K562 (cell line): Measurements from ENCODE around the gene MRPL42. TPM values are rescaled to one million over a fixed set of nuclear protein-coding genes. Genes with fewer than 3 reads are reported as not detected.
A peak's percentile ranks its signal among the peaks of the same experiment; 100 is the strongest.

Source experiments
- CBFA2T3 ChIP-seq: fragments of 450-650 bp; IDR thresholded peaks from 2 replicates; pipeline ENCODE4 v1.6.1; 2017
- CBX1 ChIP-seq: sonication (generic); IDR thresholded peaks from 2 replicates; pipeline ENCODE4 v1.6.1; 2016; ENCODE audit warnings: antibody characterized with exemption, low read depth, mild to moderate bottlenecking
- HNRNPUL1 ChIP-seq: fragments of 200-400 bp; formaldehyde crosslinking; IDR thresholded peaks from 2 replicates; pipeline ENCODE4 v1.6.1; 2017; ENCODE audit warnings: low read length
- MAFG ChIP-seq: fragments of 450-650 bp; conservative IDR thresholded peaks from 2 replicates; pipeline ENCODE4 v1.6.1; 2016; ENCODE audit warnings: missing genetic modification characterization, missing compliant biosample characterization
- NR2C2 ChIP-seq, 2 experiments: fragments of 200-800 bp in 1 of 2; sonication (Bioruptor generic) in 1 of 2; sonication (generic) in 1 of 2; formaldehyde crosslinking in 1 of 2; IDR thresholded peaks; 2 replicates each; pipeline versions ENCODE4 v1.6.1 to v1.8.0; 2016 to 2022; ENCODE audit warnings: mild to moderate bottlenecking in 1 of 2, missing compliant biosample characterization in 1 of 2, missing genetic modification characterization in 1 of 2, missing genetic modification reagents in 1 of 2
- PML ChIP-seq: IDR thresholded peaks from 2 replicates; pipeline ENCODE4 v1.6.1; 2012; ENCODE audit warnings: low read length, inconsistent platforms
- TEAD1 ChIP-seq, 2 experiments: fragments of 450-650 bp in 1 of 2; sonication (generic) in 1 of 2; formaldehyde crosslinking; IDR thresholded peaks; 2 replicates each; pipeline versions ENCODE4 v1.4.0 to v1.8.0; 2020 to 2022; ENCODE audit warnings: mild to moderate bottlenecking in 2 of 2, missing genetic modification reagents in 1 of 2
- TEAD4 ChIP-seq, 2 experiments: sonication (generic) in 1 of 2; formaldehyde crosslinking in 1 of 2; IDR thresholded peaks; 2 replicates each; pipeline versions ENCODE4 v1.6.1 to v1.8.0; 2012 to 2022; ENCODE audit warnings: borderline replicate concordance in 1 of 2, inconsistent platforms in 1 of 2, low read length in 1 of 2, mild to moderate bottlenecking in 1 of 2, missing genetic modification reagents in 1 of 2
- ZNF589 ChIP-seq: fragments of 200-800 bp; sonication (Bioruptor generic); IDR thresholded peaks from 2 replicates; pipeline ENCODE4 v1.6.1; 2016; ENCODE audit warnings: low read depth, missing genetic modification characterization, missing compliant biosample characterization
- ZZZ3 ChIP-seq: fragments of 450-650 bp; IDR thresholded peaks from 2 replicates; pipeline ENCODE4 v1.6.1; 2016; ENCODE audit warnings: antibody characterized with exemption, mild to moderate bottlenecking, moderate library complexity
- polyA plus RNA-seq, 8 experiments: library from polyadenylated mRNA; depleted of rRNA in 4 of 8; stranded (reverse) in 5 of 8; unstranded in 3 of 8; fragments of >200 nt; fragmentation: Nextera tagmentation in 2 of 8; fragmentation: Illumina TruSeq in 1 of 8; extraction: Ambion mirVana in 2 of 8; extraction: Trizol in 1 of 8; gene quantifications; 2 replicates each; pipeline versions ENCODE4 v1.2.1 to v1.2.3, GENCODE V29; 2011 to 2014; ENCODE audit warnings: inconsistent platforms in 1 of 8, missing spikeins in 1 of 8
- total RNA-seq, 7 experiments: library from RNA; depleted of rRNA in 6 of 7; stranded (reverse); fragments of >200 nt in 6 of 7; fragmentation: Illumina TruSeq in 2 of 7; extraction: Trizol in 2 of 7; gene quantifications; 2 replicates each; pipeline versions ENCODE4 v1.2.1 to v1.2.3, GENCODE V29; 2011 to 2021; ENCODE audit warnings: low replicate concordance in 1 of 7
- TF ChIP-seq, protein P1 (sequence below): fragments of 200-800 bp; sonication (Bioruptor generic); IDR thresholded peaks from 2 replicates; pipeline ENCODE4 v1.6.1; 2016; ENCODE audit warnings: missing genetic modification characterization, missing compliant biosample characterization
- TF ChIP-seq, protein P2 (sequence below): fragments of 250-450 bp; sonication (Bioruptor Pico); IDR thresholded peaks from 2 replicates; pipeline ENCODE4 v1.8.0; 2022; ENCODE audit warnings: moderate library complexity, mild to moderate bottlenecking, inconsistent platforms
- TF ChIP-seq, protein P3 (sequence below): fragments of 450-650 bp; formaldehyde crosslinking; conservative IDR thresholded peaks from 2 replicates; pipeline ENCODE4 v1.4.0; 2022; ENCODE audit warnings: mild to moderate bottlenecking, missing genetic modification characterization
- TF ChIP-seq, protein P4 (sequence below): conservative IDR thresholded peaks from 2 replicates; pipeline ENCODE4 v1.6.1; 2011; ENCODE audit warnings: low read depth, mild to moderate bottlenecking, low read length; ENCODE audit not compliant: control insufficient read depth
- TF ChIP-seq, protein P5 (sequence below): fragments of 250-450 bp; sonication (Bioruptor Pico); IDR thresholded peaks from 2 replicates; pipeline ENCODE4 v1.8.0; 2021; ENCODE audit warnings: borderline replicate concordance, mild to moderate bottlenecking, moderate library complexity; ENCODE audit not compliant: poor library complexity, severe bottlenecking

Gene MRPL42
- total and polyA plus RNA-seq, 9 of the 15 experiments (the other 6 are each of a cell fraction or from before 2014, with no cell fraction given), result 104 to 806 (median 218) TPM

DNA sequence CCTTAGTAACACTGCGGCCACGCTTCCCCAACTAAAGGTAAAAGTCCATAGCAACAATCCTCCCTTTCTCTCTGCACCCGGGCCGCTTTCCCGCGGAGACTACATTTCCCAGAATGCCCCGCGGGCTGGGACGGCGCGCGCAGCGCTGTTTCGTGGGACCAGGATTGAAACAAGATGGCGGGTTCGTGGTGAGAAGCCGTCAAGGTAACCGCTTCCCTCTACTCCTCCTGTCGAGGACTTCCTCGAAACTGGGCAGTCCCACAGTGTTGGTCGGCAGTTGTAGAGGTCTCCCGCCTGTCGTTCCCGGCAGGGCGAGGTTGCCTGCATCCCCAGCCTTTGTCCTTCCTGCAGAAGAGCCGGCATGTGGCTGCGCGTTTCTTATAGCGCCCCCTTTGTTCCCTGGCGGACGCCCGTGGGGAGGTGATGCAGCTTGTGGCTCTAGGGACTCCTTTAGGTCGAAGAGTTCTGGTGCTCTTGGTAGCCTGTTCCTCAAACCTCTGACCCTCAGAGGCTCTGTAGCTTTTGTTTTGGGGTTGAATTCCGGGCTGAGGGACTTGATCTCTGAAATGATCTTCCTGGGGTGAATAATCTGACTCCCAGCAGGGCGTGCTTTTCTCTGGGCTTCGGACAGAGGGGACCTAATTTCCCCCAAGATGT is at the start of gene MRPL42 (continued):
- TF ChIP-seq, protein P1, sequence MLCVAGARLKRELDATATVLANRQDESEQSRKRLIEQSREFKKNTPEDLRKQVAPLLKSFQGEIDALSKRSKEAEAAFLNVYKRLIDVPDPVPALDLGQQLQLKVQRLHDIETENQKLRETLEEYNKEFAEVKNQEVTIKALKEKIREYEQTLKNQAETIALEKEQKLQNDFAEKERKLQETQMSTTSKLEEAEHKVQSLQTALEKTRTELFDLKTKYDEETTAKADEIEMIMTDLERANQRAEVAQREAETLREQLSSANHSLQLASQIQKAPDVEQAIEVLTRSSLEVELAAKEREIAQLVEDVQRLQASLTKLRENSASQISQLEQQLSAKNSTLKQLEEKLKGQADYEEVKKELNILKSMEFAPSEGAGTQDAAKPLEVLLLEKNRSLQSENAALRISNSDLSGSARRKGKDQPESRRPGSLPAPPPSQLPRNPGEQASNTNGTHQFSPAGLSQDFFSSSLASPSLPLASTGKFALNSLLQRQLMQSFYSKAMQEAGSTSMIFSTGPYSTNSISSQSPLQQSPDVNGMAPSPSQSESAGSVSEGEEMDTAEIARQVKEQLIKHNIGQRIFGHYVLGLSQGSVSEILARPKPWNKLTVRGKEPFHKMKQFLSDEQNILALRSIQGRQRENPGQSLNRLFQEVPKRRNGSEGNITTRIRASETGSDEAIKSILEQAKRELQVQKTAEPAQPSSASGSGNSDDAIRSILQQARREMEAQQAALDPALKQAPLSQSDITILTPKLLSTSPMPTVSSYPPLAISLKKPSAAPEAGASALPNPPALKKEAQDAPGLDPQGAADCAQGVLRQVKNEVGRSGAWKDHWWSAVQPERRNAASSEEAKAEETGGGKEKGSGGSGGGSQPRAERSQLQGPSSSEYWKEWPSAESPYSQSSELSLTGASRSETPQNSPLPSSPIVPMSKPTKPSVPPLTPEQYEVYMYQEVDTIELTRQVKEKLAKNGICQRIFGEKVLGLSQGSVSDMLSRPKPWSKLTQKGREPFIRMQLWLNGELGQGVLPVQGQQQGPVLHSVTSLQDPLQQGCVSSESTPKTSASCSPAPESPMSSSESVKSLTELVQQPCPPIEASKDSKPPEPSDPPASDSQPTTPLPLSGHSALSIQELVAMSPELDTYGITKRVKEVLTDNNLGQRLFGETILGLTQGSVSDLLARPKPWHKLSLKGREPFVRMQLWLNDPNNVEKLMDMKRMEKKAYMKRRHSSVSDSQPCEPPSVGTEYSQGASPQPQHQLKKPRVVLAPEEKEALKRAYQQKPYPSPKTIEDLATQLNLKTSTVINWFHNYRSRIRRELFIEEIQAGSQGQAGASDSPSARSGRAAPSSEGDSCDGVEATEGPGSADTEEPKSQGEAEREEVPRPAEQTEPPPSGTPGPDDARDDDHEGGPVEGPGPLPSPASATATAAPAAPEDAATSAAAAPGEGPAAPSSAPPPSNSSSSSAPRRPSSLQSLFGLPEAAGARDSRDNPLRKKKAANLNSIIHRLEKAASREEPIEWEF (CRISPR knock-in tag), result no peak
- no peak for TF ChIP-seq CBFA2T3
- TF ChIP-seq TEAD1 (CRISPR knock-in tag; IDR thresholded peaks at IDR 0.05), result peak; percentile 66 to 89; a peak in 3 of 4 replicates
- no peak for TF ChIP-seq HNRNPUL1
- TF ChIP-seq, protein P2, sequence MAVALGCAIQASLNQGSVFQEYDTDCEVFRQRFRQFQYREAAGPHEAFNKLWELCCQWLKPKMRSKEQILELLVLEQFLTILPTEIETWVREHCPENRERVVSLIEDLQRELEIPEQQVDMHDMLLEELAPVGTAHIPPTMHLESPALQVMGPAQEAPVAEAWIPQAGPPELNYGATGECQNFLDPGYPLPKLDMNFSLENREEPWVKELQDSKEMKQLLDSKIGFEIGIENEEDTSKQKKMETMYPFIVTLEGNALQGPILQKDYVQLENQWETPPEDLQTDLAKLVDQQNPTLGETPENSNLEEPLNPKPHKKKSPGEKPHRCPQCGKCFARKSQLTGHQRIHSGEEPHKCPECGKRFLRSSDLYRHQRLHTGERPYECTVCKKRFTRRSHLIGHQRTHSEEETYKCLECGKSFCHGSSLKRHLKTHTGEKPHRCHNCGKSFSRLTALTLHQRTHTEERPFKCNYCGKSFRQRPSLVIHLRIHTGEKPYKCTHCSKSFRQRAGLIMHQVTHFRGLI (CRISPR knock-in tag), result 0 out of 2 replicates have a peak, but pooled peaks have one; percentile 29
- TF ChIP-seq PML, result peak; percentile 79; the same call in 1 of the 2 replicates
- no peak for TF ChIP-seq ZZZ3
- TF ChIP-seq, protein P3, sequence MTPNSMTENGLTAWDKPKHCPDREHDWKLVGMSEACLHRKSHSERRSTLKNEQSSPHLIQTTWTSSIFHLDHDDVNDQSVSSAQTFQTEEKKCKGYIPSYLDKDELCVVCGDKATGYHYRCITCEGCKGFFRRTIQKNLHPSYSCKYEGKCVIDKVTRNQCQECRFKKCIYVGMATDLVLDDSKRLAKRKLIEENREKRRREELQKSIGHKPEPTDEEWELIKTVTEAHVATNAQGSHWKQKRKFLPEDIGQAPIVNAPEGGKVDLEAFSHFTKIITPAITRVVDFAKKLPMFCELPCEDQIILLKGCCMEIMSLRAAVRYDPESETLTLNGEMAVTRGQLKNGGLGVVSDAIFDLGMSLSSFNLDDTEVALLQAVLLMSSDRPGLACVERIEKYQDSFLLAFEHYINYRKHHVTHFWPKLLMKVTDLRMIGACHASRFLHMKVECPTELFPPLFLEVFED (CRISPR knock-in tag), result peak; percentile 86
- TF ChIP-seq MAFG (tag), result no peak
- 0 out of 2 replicates have a peak, but pooled peaks have one; percentile 77 for TF ChIP-seq CBX1
- TF ChIP-seq ZNF589, result no peak
- TF ChIP-seq NR2C2 (CRISPR knock-in tag; IDR thresholded peaks at IDR 0.05), result 0 out of 2 replicates have a peak, but pooled peaks have one; percentile 42
- TF ChIP-seq NR2C2 (tag; IDR thresholded peaks at IDR 0.05), result peak; percentile 81
- TF ChIP-seq, protein P4, sequence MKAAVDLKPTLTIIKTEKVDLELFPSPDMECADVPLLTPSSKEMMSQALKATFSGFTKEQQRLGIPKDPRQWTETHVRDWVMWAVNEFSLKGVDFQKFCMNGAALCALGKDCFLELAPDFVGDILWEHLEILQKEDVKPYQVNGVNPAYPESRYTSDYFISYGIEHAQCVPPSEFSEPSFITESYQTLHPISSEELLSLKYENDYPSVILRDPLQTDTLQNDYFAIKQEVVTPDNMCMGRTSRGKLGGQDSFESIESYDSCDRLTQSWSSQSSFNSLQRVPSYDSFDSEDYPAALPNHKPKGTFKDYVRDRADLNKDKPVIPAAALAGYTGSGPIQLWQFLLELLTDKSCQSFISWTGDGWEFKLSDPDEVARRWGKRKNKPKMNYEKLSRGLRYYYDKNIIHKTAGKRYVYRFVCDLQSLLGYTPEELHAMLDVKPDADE, result peak; percentile 75
- TF ChIP-seq, protein P5, sequence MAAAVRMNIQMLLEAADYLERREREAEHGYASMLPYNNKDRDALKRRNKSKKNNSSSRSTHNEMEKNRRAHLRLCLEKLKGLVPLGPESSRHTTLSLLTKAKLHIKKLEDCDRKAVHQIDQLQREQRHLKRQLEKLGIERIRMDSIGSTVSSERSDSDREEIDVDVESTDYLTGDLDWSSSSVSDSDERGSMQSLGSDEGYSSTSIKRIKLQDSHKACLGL (CRISPR knock-in tag), result peak; percentile 77
- 0 out of 2 replicates have a peak, but pooled peaks have one; percentile 33 for TF ChIP-seq TEAD4 (IDR thresholded peaks at IDR 0.05; ENCODE audit: low read length)
- TF ChIP-seq TEAD4 (CRISPR knock-in tag; IDR thresholded peaks at IDR 0.05; ENCODE audit: borderline replicate concordance), result no peak
